Measurements from ENCODE around the gene ARHGEF19.
"Not testable (repeated sequence)": the region's sequence is repeated elsewhere in the genome, so short reads cannot be mapped to it uniquely, and the experiment has no call there.

DNA sequence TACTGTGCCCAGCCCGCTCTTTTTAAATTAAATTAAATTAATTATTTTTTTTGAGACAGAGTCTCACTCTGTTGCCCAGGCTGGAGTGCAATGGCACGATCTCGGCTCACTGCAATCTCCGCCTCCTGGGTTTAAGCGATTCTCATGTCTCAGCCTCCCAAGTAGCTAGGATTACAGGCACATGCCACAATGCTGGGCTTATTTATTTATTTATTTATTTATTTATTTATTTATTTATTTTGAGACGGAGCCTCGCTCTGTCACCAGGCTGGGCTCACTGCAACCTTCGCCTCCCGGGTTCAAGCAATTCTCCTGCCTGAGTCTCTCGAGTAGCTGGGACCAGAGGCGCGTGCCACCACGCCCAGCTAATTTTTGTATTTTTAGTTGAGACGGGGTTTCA lies 10.3 kb upstream of the ARHGEF19 start:
- TF ChIP-seq POLR2A (IDR thresholded peaks at IDR 0.05); POLR2AphosphoS5 (IDR thresholded peaks at IDR 0.05; ENCODE audit: insufficient read depth in 1 of 2, low read depth in 1 of 2): not testable (repeated sequence)

All from vagina (tissue), 2 donors.